Urinary bladder (tissue), 4 donors: Measurements from ENCODE around the gene CYP2R1. TPM values are rescaled to one million over a fixed set of nuclear protein-coding genes. Genes with fewer than 3 reads are reported as not detected.
"Not testable (repeated sequence)": the region's sequence is repeated elsewhere in the genome, so short reads cannot be mapped to it uniquely, and the experiment has no call there.

ENCODE experiments used
- DNase-seq: peaks from one replicate; pipeline ENCODE4 v3.0.0-alpha.2; 2015; ENCODE audit errors: extremely low spot score
- H3K27ac ChIP-seq: one replicate; pipeline ENCODE4 v1.5.1; 2013; ENCODE audit warnings: low read depth, mild to moderate bottlenecking, moderate library complexity
- H3K36me3 ChIP-seq: one replicate; pipeline ENCODE4 v1.6.1; 2013; ENCODE audit warnings: mild to moderate bottlenecking, moderate library complexity; ENCODE audit not compliant: insufficient read depth
- H3K4me1 ChIP-seq: one replicate; pipeline ENCODE4 v1.6.1; 2013; ENCODE audit warnings: mild to moderate bottlenecking, moderate library complexity; ENCODE audit not compliant: insufficient read depth
- H3K4me3 ChIP-seq: one replicate; pipeline ENCODE4 v1.5.1; 2013; ENCODE audit warnings: low read depth, low read length
- WGBS: extraction: QIAGEN DNeasy Blood & Tissue Kit; methylation state at CpG from one replicate; pipeline ENCODE4 v1.1.7; 2013; 5-methylcytosine and 5-hydroxymethylcytosine counted together
- polyA plus RNA-seq: library from polyadenylated mRNA; stranded (reverse); fragments of 200-250 nt; gene quantifications from one replicate; pipeline ENCODE4 v1.2.3, GENCODE V29; 2013
- total RNA-seq: library from RNA; depleted of rRNA; stranded (reverse); fragments of >200 nt; gene quantifications from one replicate; pipeline ENCODE4 v1.2.3, GENCODE V29; 2014
- donor health status: healthy with polysubstance abuse.
- donor health status: healthy.

The CYP2R1 gene
- total and polyA plus RNA-seq, 2 donors: 11.5 to 31.4 TPM

- Histone ChIP-seq H3K4me3 (peak overlapping the region; percentile 43), H3K36me3 (no peaks in the 10 kb centered on the region), H3K27ac (no peak overlapping the region), H3K4me1 (peaks cover 2% of the 10 kb centered on the region)
- WGBS: 5% methylated on average over 58 of the region's 58 CpGs
- DNase-seq: no peak
Measured at GRCh38 chr11:14905104-14906033, 13.3 kb upstream of the CYP2R1 start.

- Histone ChIP-seq H3K4me1 (peaks cover 2% of the 10 kb centered on the region), H3K27ac (no peak overlapping the region), H3K4me3 (peak overlapping the region; percentile 43), H3K36me3 (no peaks in the 10 kb centered on the region)
- no peak for DNase-seq
- 4% methylated on average over 26 of the region's 26 CpGs for WGBS
Measured at GRCh38 chr11:14904745-14905103, 12.7 kb upstream of the CYP2R1 start.

GRCh38 chr11:14902650-14903350 lies 10.8 kb upstream of the CYP2R1 start:
- WGBS: 19% methylated on average over 1 of the region's 1 CpG
- H3K4me3 ChIP-seq: no peak overlapping the region
- H3K27ac ChIP-seq: no peak overlapping the region
- peaks cover 2% of the 10 kb centered on the region for H3K4me1 ChIP-seq
- DNase-seq: no peak
- no peaks in the 10 kb centered on the region for H3K36me3 ChIP-seq

- no peaks in the 10 kb centered on the region for H3K4me1 ChIP-seq
- no peaks in the 10 kb centered on the region for H3K36me3 ChIP-seq
- no peak overlapping the region for H3K4me3 ChIP-seq
- no peak overlapping the region for H3K27ac ChIP-seq
- WGBS: 83% methylated on average over 2 of the region's 2 CpGs
- no peak for DNase-seq
Measured at GRCh38 chr11:14898906-14899305, 6.9 kb upstream of the CYP2R1 start.

GRCh38 chr11:14898355-14898754 lies 6.3 kb upstream of the CYP2R1 start:
- Histone ChIP-seq H3K4me1 (no peaks in the 10 kb centered on the region), H3K27ac (no peak overlapping the region), H3K36me3 (no peaks in the 10 kb centered on the region), H3K4me3 (no peak overlapping the region)
- 77% methylated on average over 3 of the region's 3 CpGs for WGBS
- DNase-seq: no peak

GRCh38 chr11:14894657-14895598 lies 2.9 kb upstream of the CYP2R1 start:
- no peak for DNase-seq

GRCh38 chr11:14892577-14892976 lies 546 bp upstream of the CYP2R1 start:
- Histone ChIP-seq H3K4me1 (no peaks in the 10 kb centered on the region), H3K4me3 (peak overlapping the region; percentile 65), H3K36me3 (no peaks in the 10 kb centered on the region), H3K27ac (no peak overlapping the region)
- 84% methylated on average over 2 of the region's 2 CpGs for WGBS
- DNase-seq: no peak

More at GRCh38 chr11:14894657-14895598, 2.9 kb upstream of the CYP2R1 start:
- WGBS: 71% methylated on average over 5 of the region's 5 CpGs
- no peak overlapping the region for H3K4me3 ChIP-seq
- H3K27ac ChIP-seq: no peak overlapping the region
- no peaks in the 10 kb centered on the region for H3K4me1 ChIP-seq
- H3K36me3 ChIP-seq: no peaks in the 10 kb centered on the region

GRCh38 chr11:14891143-14892035 lies 642 bp downstream of the CYP2R1 start:
- WGBS: under 1% methylated on average over 67 of the region's 67 CpGs
- DNase-seq: peak; percentile 73
- Histone ChIP-seq H3K36me3 (no peaks in the 10 kb centered on the region), H3K4me3 (peak overlapping the region; percentile 65), H3K27ac (peak overlapping the region; percentile 86), H3K4me1 (no peaks in the 10 kb centered on the region)

GRCh38 chr11:14886513-14886912 lies 5.5 kb downstream of the CYP2R1 start:
- H3K4me3 ChIP-seq: no peak overlapping the region
- no peak overlapping the region for H3K27ac ChIP-seq
- no peaks in the 10 kb centered on the region for H3K36me3 ChIP-seq
- no peaks in the 10 kb centered on the region for H3K4me1 ChIP-seq
- no peak for DNase-seq
- WGBS: 34% methylated on average over 1 of the region's 1 CpG

GRCh38 chr11:14884667-14885273 lies 7.3 kb downstream of the CYP2R1 start:
- Histone ChIP-seq H3K4me3 (no peak overlapping the region), H3K36me3 (peaks cover 2% of the 10 kb centered on the region), H3K4me1 (no peaks in the 10 kb centered on the region), H3K27ac (no peak overlapping the region)
- DNase-seq: no peak
- WGBS: 76% methylated on average over 1 of the region's 1 CpG

- H3K4me3 ChIP-seq, H3K27ac ChIP-seq, DNase-seq, H3K36me3 ChIP-seq, H3K4me1 ChIP-seq: not testable (repeated sequence)
- 95% methylated on average over 1 of the region's 1 CpG for WGBS
Measured at GRCh38 chr11:14883683-14884082, 8.3 kb downstream of the CYP2R1 start.

- no peak for DNase-seq
- H3K4me3 ChIP-seq: no peak overlapping the region
- H3K36me3 ChIP-seq: peaks cover 4% of the 10 kb centered on the region
- no peaks in the 10 kb centered on the region for H3K4me1 ChIP-seq
- no peak overlapping the region for H3K27ac ChIP-seq
- WGBS: 93% methylated on average over 1 of the region's 1 CpG
Measured at GRCh38 chr11:14882196-14882595, 9.8 kb downstream of the CYP2R1 start.
